Measurements from ENCODE around the gene ADD1. TPM values are rescaled to one million over a fixed set of nuclear protein-coding genes. Genes with fewer than 3 reads are reported as not detected.

The ADD1 gene
- total RNA-seq, 4 donors from 2014 or later = 122 to 299 (median 196) TPM

- WGBS = 88% methylated on average over 1 of the region's 1 CpG
- TF ChIP-seq CTCF (IDR thresholded peaks at IDR 0.05) = no peak
- no peak for TF ChIP-seq POLR2AphosphoS5 (IDR thresholded peaks at IDR 0.05)
- TF ChIP-seq POLR2A (IDR thresholded peaks at IDR 0.05) = no peak
- no peak for TF ChIP-seq EP300 (IDR thresholded peaks at IDR 0.05)
- DNase-seq (ENCODE audit: low spot score in 2 of 2) = no peak
- Histone ChIP-seq H3K27me3 (no peaks in the 10 kb centered on the region), H3K4me1 (no peaks in the 10 kb centered on the region), H3K36me3 (peaks cover 61% of the 10 kb centered on the region), H3K27ac (no peak overlapping the region), H3K4me3 (no peak overlapping the region), H3K9me3 (no peaks in the 10 kb centered on the region)
Measured at GRCh38 chr4:2882341-2882740, 38.7 kb downstream of the ADD1 start.

DNA sequence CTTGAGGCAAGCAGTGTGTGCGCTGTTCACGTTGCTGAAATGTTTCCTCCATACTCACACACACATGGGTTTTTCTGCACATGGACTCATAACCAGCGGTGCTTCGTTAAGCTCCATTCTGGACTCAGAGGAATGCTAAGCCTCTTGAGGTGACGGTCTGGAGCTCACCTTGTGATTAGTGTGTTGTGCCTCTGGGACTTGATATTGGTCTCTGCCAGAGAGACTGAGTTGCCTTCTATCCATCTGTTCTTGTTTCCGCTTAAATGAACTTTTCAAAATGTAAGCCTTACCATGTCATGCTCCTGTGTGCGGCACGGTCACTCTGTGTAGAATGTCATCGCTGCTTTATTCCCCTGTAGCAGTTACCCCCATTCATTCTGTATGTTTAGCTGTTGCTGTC, 42.5 kb downstream of the ADD1 start:
- H3K4me1 ChIP-seq = no peaks in the 10 kb centered on the region
- H3K27ac ChIP-seq = no peak overlapping the region
- H3K27me3 ChIP-seq = no peaks in the 10 kb centered on the region
- no peak overlapping the region for H3K4me3 ChIP-seq
- no peaks in the 10 kb centered on the region for H3K9me3 ChIP-seq
- peaks cover 51% of the 10 kb centered on the region for H3K36me3 ChIP-seq
- DNase-seq (ENCODE audit: low spot score in 2 of 2) = no peak
- TF ChIP-seq POLR2A (IDR thresholded peaks at IDR 0.05) = no peak
- TF ChIP-seq POLR2AphosphoS5 (IDR thresholded peaks at IDR 0.05) = no peak
- no peak for TF ChIP-seq EP300 (IDR thresholded peaks at IDR 0.05)
- TF ChIP-seq CTCF (IDR thresholded peaks at IDR 0.05) = no peak
- WGBS = 96% methylated on average over 9 of the region's 9 CpGs

- no peak for DNase-seq (ENCODE audit: low spot score in 2 of 2)
- Histone ChIP-seq H3K4me1 (no peaks in the 10 kb centered on the region), H3K4me3 (no peak overlapping the region), H3K27ac (no peak overlapping the region), H3K27me3 (no peaks in the 10 kb centered on the region), H3K9me3 (no peaks in the 10 kb centered on the region), H3K36me3 (peaks cover 51% of the 10 kb centered on the region)
- TF ChIP-seq EP300 (IDR thresholded peaks at IDR 0.05) = no peak
- TF ChIP-seq CTCF (IDR thresholded peaks at IDR 0.05) = no peak
- TF ChIP-seq POLR2AphosphoS5 (IDR thresholded peaks at IDR 0.05) = no peak
- TF ChIP-seq POLR2A (IDR thresholded peaks at IDR 0.05) = no peak
- WGBS = 76% methylated on average over 6 of the region's 6 CpGs
Measured at GRCh38 chr4:2886622-2887021, 43.0 kb downstream of the ADD1 start.

- H3K4me3 ChIP-seq = no peak overlapping the region
- no peaks in the 10 kb centered on the region for H3K4me1 ChIP-seq
- no peak for DNase-seq (ENCODE audit: low spot score in 2 of 2)
- H3K27me3 ChIP-seq = no peaks in the 10 kb centered on the region
- WGBS = 86% methylated on average over 3 of the region's 3 CpGs
- H3K9me3 ChIP-seq = no peaks in the 10 kb centered on the region
- H3K27ac ChIP-seq = no peak overlapping the region
- TF ChIP-seq POLR2A (IDR thresholded peaks at IDR 0.05) = no peak
- TF ChIP-seq POLR2AphosphoS5 (IDR thresholded peaks at IDR 0.05) = no peak
- TF ChIP-seq CTCF (IDR thresholded peaks at IDR 0.05) = no peak
- no peak for TF ChIP-seq EP300 (IDR thresholded peaks at IDR 0.05)
- H3K36me3 ChIP-seq = peaks cover 45% of the 10 kb centered on the region
Measured at GRCh38 chr4:2887343-2887742, 43.7 kb downstream of the ADD1 start.

DNA sequence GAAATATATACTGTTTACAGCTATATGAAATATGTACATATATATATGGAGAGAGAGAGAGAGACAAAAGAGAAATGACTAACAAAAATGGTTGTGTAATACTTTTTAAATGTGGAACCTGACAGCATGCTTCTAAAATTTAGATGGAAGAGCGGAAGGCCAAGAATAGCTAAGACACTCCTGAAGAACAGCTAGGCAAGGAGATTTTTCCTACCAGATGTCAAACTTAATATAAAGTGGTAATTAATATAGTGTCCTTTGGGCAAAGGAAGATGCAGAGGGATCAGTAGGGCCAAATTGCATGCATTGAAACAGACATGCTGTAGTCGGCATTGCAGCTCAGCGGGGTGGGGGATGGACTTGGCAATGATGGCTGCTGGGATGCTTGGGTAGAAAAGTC, 45.2 kb downstream of the ADD1 start:
- Histone ChIP-seq H3K4me3 (no peak overlapping the region), H3K27ac (no peak overlapping the region), H3K36me3 (peaks cover 33% of the 10 kb centered on the region), H3K4me1 (peaks cover 3% of the 10 kb centered on the region), H3K9me3 (no peaks in the 10 kb centered on the region), H3K27me3 (no peaks in the 10 kb centered on the region)
- WGBS = 80% methylated on average over 3 of the region's 3 CpGs
- DNase-seq (ENCODE audit: low spot score in 2 of 2) = no peak
- no peak for TF ChIP-seq EP300 (IDR thresholded peaks at IDR 0.05)
- TF ChIP-seq POLR2AphosphoS5 (IDR thresholded peaks at IDR 0.05) = no peak
- TF ChIP-seq POLR2A (IDR thresholded peaks at IDR 0.05) = no peak
- no peak for TF ChIP-seq CTCF (IDR thresholded peaks at IDR 0.05)

Measured in suprapubic skin (tissue), 4 donors.